Measurements from ENCODE around the gene FSTL1.

Gene FSTL1

GRCh38 chr3:120450600-120451271 lies at the start of gene FSTL1:
FSTL1 (minus strand) TSS chr3:120450992; CDS start chr3:120450746, 246 bp downstream.
- Mint-ChIP-seq H3K27ac (no peak within 1 kb of the TSS), H3K27me3 (peaks cover 36 to 42% of the 10 kb centered on the region in 2 donors), H3K4me3 (peak within 1 kb of the TSS; percentile 82 to 85), H3K9me3 (peaks cover 3% of the 10 kb centered on the region in 2 donors), H3K36me3 (no peaks in the 10 kb centered on the region), H3K4me1 (peaks cover 2 to 4% of the 10 kb centered on the region in 2 donors)
- no peak for DNase-seq
- peak; percentile 53 to 63 for ATAC-seq (replicated peaks)

- DNase-seq (no peak), ATAC-seq (replicated peaks) (no peak)
- Mint-ChIP-seq H3K4me3 (no peak overlapping the region), H3K36me3 (no peaks in the 10 kb centered on the region), H3K27me3 (peaks cover 0 to 11% of the 10 kb centered on the region in 2 donors), H3K27ac (no peak overlapping the region), H3K9me3 (peaks cover 13 to 19% of the 10 kb centered on the region in 2 donors), H3K4me1 (no peaks in the 10 kb centered on the region)
These were observed 48.0 kb upstream of the FSTL1 start for GRCh38 chr3:120498556-120499346.

- Mint-ChIP-seq H3K27me3 (peaks cover 0 to 18% of the 10 kb centered on the region in 2 donors), H3K4me3 (no peak overlapping the region), H3K27ac (no peak overlapping the region), H3K36me3 (no peaks in the 10 kb centered on the region), H3K4me1 (no peaks in the 10 kb centered on the region), H3K9me3 (peaks cover 13 to 19% of the 10 kb centered on the region in 2 donors)
- DNase-seq (no peak), ATAC-seq (replicated peaks) (no peak)
These were observed 47.0 kb upstream of the FSTL1 start for GRCh38 chr3:120497818-120498217.

- no peaks in the 10 kb centered on the region for H3K36me3 Mint-ChIP-seq
- no peak for ATAC-seq (replicated peaks)
- H3K4me3 Mint-ChIP-seq, result no peak overlapping the region
- H3K27ac Mint-ChIP-seq, result no peak overlapping the region
- no peak for DNase-seq
- H3K9me3 Mint-ChIP-seq, result peaks cover 13 to 19% of the 10 kb centered on the region in 2 donors
- H3K4me1 Mint-ChIP-seq, result no peaks in the 10 kb centered on the region
- peaks cover 0 to 21% of the 10 kb centered on the region in 2 donors for H3K27me3 Mint-ChIP-seq
These were observed 46.5 kb upstream of the FSTL1 start for GRCh38 chr3:120497336-120497735.

GRCh38 chr3:120496278-120497002 lies 45.6 kb upstream of the FSTL1 start:
- ATAC-seq (replicated peaks) (no peak), DNase-seq (no peak)
- Mint-ChIP-seq H3K27ac (no peak overlapping the region), H3K4me1 (no peaks in the 10 kb centered on the region), H3K27me3 (peaks cover 8 to 24% of the 10 kb centered on the region in 2 donors), H3K9me3 (peaks cover 13 to 19% of the 10 kb centered on the region in 2 donors), H3K4me3 (no peak overlapping the region), H3K36me3 (no peaks in the 10 kb centered on the region)

GRCh38 chr3:120495809-120496208 lies 45.0 kb upstream of the FSTL1 start:
- Mint-ChIP-seq H3K4me3 (no peak overlapping the region), H3K9me3 (peaks cover 13 to 19% of the 10 kb centered on the region in 2 donors), H3K27ac (no peak overlapping the region), H3K27me3 (peaks cover 13 to 27% of the 10 kb centered on the region in 2 donors), H3K36me3 (no peaks in the 10 kb centered on the region), H3K4me1 (no peaks in the 10 kb centered on the region)
- ATAC-seq (replicated peaks) (no peak), DNase-seq (no peak)

GRCh38 chr3:120492103-120492502 lies 41.3 kb upstream of the FSTL1 start:
- Mint-ChIP-seq H3K36me3 (no peaks in the 10 kb centered on the region), H3K9me3 (peaks cover 13 to 22% of the 10 kb centered on the region in 2 donors), H3K4me1 (no peaks in the 10 kb centered on the region), H3K27me3 (peaks cover 23 to 39% of the 10 kb centered on the region in 2 donors), H3K4me3 (no peak overlapping the region), H3K27ac (no peak overlapping the region)
- DNase-seq (no peak), ATAC-seq (replicated peaks) (no peak)

GRCh38 chr3:120489421-120489820 lies 38.6 kb upstream of the FSTL1 start:
- no peaks in the 10 kb centered on the region for H3K4me1 Mint-ChIP-seq
- H3K36me3 Mint-ChIP-seq, result no peaks in the 10 kb centered on the region
- peaks cover 29 to 55% of the 10 kb centered on the region in 2 donors for H3K27me3 Mint-ChIP-seq
- DNase-seq (no peak), ATAC-seq (replicated peaks) (no peak)
- peaks cover 4 to 7% of the 10 kb centered on the region in 2 donors for H3K9me3 Mint-ChIP-seq
- no peak overlapping the region for H3K4me3 Mint-ChIP-seq
- H3K27ac Mint-ChIP-seq, result no peak overlapping the region

- DNase-seq (no peak), ATAC-seq (replicated peaks) (no peak)
- no peaks in the 10 kb centered on the region for H3K4me1 Mint-ChIP-seq
- H3K4me3 Mint-ChIP-seq, result no peak overlapping the region
- H3K27ac Mint-ChIP-seq, result no peak overlapping the region
- no peaks in the 10 kb centered on the region for H3K36me3 Mint-ChIP-seq
- peaks cover 29 to 46% of the 10 kb centered on the region in 2 donors for H3K27me3 Mint-ChIP-seq
- H3K9me3 Mint-ChIP-seq, result peaks cover 0 to 3% of the 10 kb centered on the region in 2 donors
These were observed 37.5 kb upstream of the FSTL1 start for GRCh38 chr3:120488296-120488695.

- DNase-seq, result no peak
- Mint-ChIP-seq H3K27ac (no peak overlapping the region), H3K4me1 (no peaks in the 10 kb centered on the region), H3K4me3 (no peak overlapping the region), H3K27me3 (peaks cover 28 to 40% of the 10 kb centered on the region in 2 donors), H3K36me3 (no peaks in the 10 kb centered on the region), H3K9me3 (peaks cover 0 to 3% of the 10 kb centered on the region in 2 donors)
- ATAC-seq (replicated peaks), result no peak
These were observed 36.4 kb upstream of the FSTL1 start for GRCh38 chr3:120487191-120487650.

- no peak for DNase-seq
- Mint-ChIP-seq H3K27ac (no peak overlapping the region), H3K4me3 (no peak overlapping the region), H3K27me3 (peaks cover 0 to 10% of the 10 kb centered on the region in 2 donors), H3K4me1 (no peaks in the 10 kb centered on the region), H3K9me3 (no peaks in the 10 kb centered on the region), H3K36me3 (no peaks in the 10 kb centered on the region)
- ATAC-seq (replicated peaks), result no peak
These were observed 30.3 kb upstream of the FSTL1 start for GRCh38 chr3:120481081-120481480.

GRCh38 chr3:120477781-120478180 lies 27.0 kb upstream of the FSTL1 start:
- H3K4me1 Mint-ChIP-seq, result no peaks in the 10 kb centered on the region
- no peak for DNase-seq
- no peaks in the 10 kb centered on the region for H3K9me3 Mint-ChIP-seq
- no peak overlapping the region for H3K27ac Mint-ChIP-seq
- no peaks in the 10 kb centered on the region for H3K36me3 Mint-ChIP-seq
- H3K4me3 Mint-ChIP-seq, result no peak overlapping the region
- peaks cover 8 to 24% of the 10 kb centered on the region in 2 donors for H3K27me3 Mint-ChIP-seq
- ATAC-seq (replicated peaks), result no peak

- Mint-ChIP-seq H3K27ac (no peak overlapping the region), H3K27me3 (peaks cover 15 to 31% of the 10 kb centered on the region in 2 donors), H3K36me3 (no peaks in the 10 kb centered on the region), H3K4me3 (no peak overlapping the region), H3K4me1 (no peaks in the 10 kb centered on the region), H3K9me3 (no peaks in the 10 kb centered on the region)
- DNase-seq (no peak), ATAC-seq (replicated peaks) (no peak)
These were observed 25.1 kb upstream of the FSTL1 start for GRCh38 chr3:120475722-120476377.

Data from stimulated activated naive B cell treated with anti-CD40 and anti-IgM and Interleukin-4, amounts not matched to agents 10 μg/mL and 1 μg/mL and 100 μg/mL, for 72 hours (primary cell).